ENCODE data around the gene SLC10A2.
"Not testable (repeated sequence)": the region's sequence is repeated elsewhere in the genome, so short reads cannot be mapped to it uniquely, and the experiment has no call there.

Gene SLC10A2

GRCh38 chr13:103066079-103066780 is at the start of gene SLC10A2:
Gene SLC10A2 (minus strand): TSS chr13:103066417. CDS start chr13:103066249, 168 bp downstream.
- no peak for DNase-seq (ENCODE audit: low read depth)

GRCh38 chr13:103107580-103107979 is 41.4 kb upstream of the SLC10A2 start:
- DNase-seq (ENCODE audit: low read depth): no peak

GRCh38 chr13:103104340-103104739 is 38.1 kb upstream of the SLC10A2 start:
- DNase-seq (ENCODE audit: low read depth): no peak

- not testable (repeated sequence) for DNase-seq (ENCODE audit: low read depth)
Measured at GRCh38 chr13:103103456-103103855, 37.2 kb upstream of the SLC10A2 start.

- DNase-seq (ENCODE audit: low read depth): no peak
Measured at GRCh38 chr13:103102482-103102881, 36.3 kb upstream of the SLC10A2 start.

GRCh38 chr13:103101901-103102300 is 35.7 kb upstream of the SLC10A2 start:
- no peak for DNase-seq (ENCODE audit: low read depth)

- no peak for DNase-seq (ENCODE audit: low read depth)
Measured at GRCh38 chr13:103101500-103101899, 35.3 kb upstream of the SLC10A2 start.

GRCh38 chr13:103100830-103101229 is 34.6 kb upstream of the SLC10A2 start:
- no peak for DNase-seq (ENCODE audit: low read depth)

- no peak for DNase-seq (ENCODE audit: low read depth)
Measured at GRCh38 chr13:103099722-103100293, 33.6 kb upstream of the SLC10A2 start.

- DNase-seq (ENCODE audit: low read depth): no peak
Measured at GRCh38 chr13:103098535-103098934, 32.3 kb upstream of the SLC10A2 start.

GRCh38 chr13:103097366-103097928 is 31.2 kb upstream of the SLC10A2 start:
- DNase-seq (ENCODE audit: low read depth): no peak

- DNase-seq (ENCODE audit: low read depth): not testable (repeated sequence)
Measured at GRCh38 chr13:103093649-103094048, 27.4 kb upstream of the SLC10A2 start.

GRCh38 chr13:103087275-103087674 is 21.1 kb upstream of the SLC10A2 start:
- no peak for DNase-seq (ENCODE audit: low read depth)

- DNase-seq (ENCODE audit: low read depth): no peak
Measured at GRCh38 chr13:103081435-103081834, 15.2 kb upstream of the SLC10A2 start.

GRCh38 chr13:103078158-103078557 is 11.9 kb upstream of the SLC10A2 start:
- no peak for DNase-seq (ENCODE audit: low read depth)

- DNase-seq (ENCODE audit: low read depth): no peak
Measured at GRCh38 chr13:103068836-103069235, 2.6 kb upstream of the SLC10A2 start.

GRCh38 chr13:103067751-103068555 is 1.7 kb upstream of the SLC10A2 start:
- DNase-seq (ENCODE audit: low read depth): no peak

- DNase-seq (ENCODE audit: low read depth): no peak
Measured at GRCh38 chr13:103066781-103067345, 646 bp upstream of the SLC10A2 start.

- DNase-seq (ENCODE audit: low read depth): no peak
Measured at GRCh38 chr13:103063376-103063775, 2.8 kb downstream of the SLC10A2 start.

- no peak for DNase-seq (ENCODE audit: low read depth)
Measured at GRCh38 chr13:103062079-103062478, 4.1 kb downstream of the SLC10A2 start.

- DNase-seq (ENCODE audit: low read depth): no peak
Measured at GRCh38 chr13:103056008-103056407, 10.2 kb downstream of the SLC10A2 start.

- DNase-seq (ENCODE audit: low read depth): no peak
Measured at GRCh38 chr13:103055166-103055565, 11.1 kb downstream of the SLC10A2 start.
